ENCODE measurements around the gene LAMP2.
"Not testable (repeated sequence)": the region's sequence is repeated elsewhere in the genome, so short reads cannot be mapped to it uniquely, and the experiment has no call there.

The LAMP2 gene

GRCh38 chrX:120476714-120477113 lies 7.6 kb upstream of the LAMP2 start:
- no peak for FAIRE-seq

GRCh38 chrX:120475447-120475846 lies 6.4 kb upstream of the LAMP2 start:
- DNase-seq (ENCODE audit: insufficient read length); FAIRE-seq: not testable (repeated sequence)

More at GRCh38 chrX:120476714-120477113, 7.6 kb upstream of the LAMP2 start:
- TF ChIP-seq TAF1 (IDR thresholded peaks at IDR 0.05; ENCODE audit: borderline replicate concordance, low read depth, low read length): no peak
- TF ChIP-seq POLR2AphosphoS5 (IDR thresholded peaks at IDR 0.05; ENCODE audit: low read depth, low read length): no peak
- TF ChIP-seq POLR2A (IDR thresholded peaks at IDR 0.05; ENCODE audit: low read depth, low read length): no peak
- no peak for DNase-seq (ENCODE audit: insufficient read length)

GRCh38 chrX:120474085-120474484 lies 5.0 kb upstream of the LAMP2 start:
- DNase-seq (ENCODE audit: insufficient read length) (no peak), FAIRE-seq (no peak)
- TF ChIP-seq TAF1 (IDR thresholded peaks at IDR 0.05; ENCODE audit: borderline replicate concordance, low read depth, low read length): no peak

- DNase-seq (ENCODE audit: insufficient read length); FAIRE-seq: not testable (repeated sequence)
These were observed 561 bp upstream of the LAMP2 start for GRCh38 chrX:120469657-120470056.

- no peak for TF ChIP-seq POLR2A (IDR thresholded peaks at IDR 0.05; ENCODE audit: low read depth, low read length)
- no peak for TF ChIP-seq TAF1 (IDR thresholded peaks at IDR 0.05; ENCODE audit: borderline replicate concordance, low read depth, low read length)
- no peak for TF ChIP-seq POLR2AphosphoS5 (IDR thresholded peaks at IDR 0.05; ENCODE audit: low read depth, low read length)
- DNase-seq (ENCODE audit: insufficient read length) (no peak), FAIRE-seq (no peak)
These were observed 644 bp downstream of the LAMP2 start for GRCh38 chrX:120468479-120468824.

- no peak for TF ChIP-seq POLR2AphosphoS5 (IDR thresholded peaks at IDR 0.05; ENCODE audit: low read depth, low read length)
- no peak for TF ChIP-seq TAF1 (IDR thresholded peaks at IDR 0.05; ENCODE audit: borderline replicate concordance, low read depth, low read length)
- no peak for TF ChIP-seq POLR2A (IDR thresholded peaks at IDR 0.05; ENCODE audit: low read depth, low read length)
- no peak for FAIRE-seq
These were observed 1.0 kb downstream of the LAMP2 start for GRCh38 chrX:120468071-120468470.

GRCh38 chrX:120464411-120464810 lies 4.7 kb downstream of the LAMP2 start:
- no peak for TF ChIP-seq TAF1 (IDR thresholded peaks at IDR 0.05; ENCODE audit: borderline replicate concordance, low read depth, low read length)
- no peak for TF ChIP-seq POLR2A (IDR thresholded peaks at IDR 0.05; ENCODE audit: low read depth, low read length)
- TF ChIP-seq POLR2AphosphoS5 (IDR thresholded peaks at IDR 0.05; ENCODE audit: low read depth, low read length): no peak
- FAIRE-seq (no peak), DNase-seq (ENCODE audit: insufficient read length) (no peak)

More at GRCh38 chrX:120468071-120468470, 1.0 kb downstream of the LAMP2 start:
- no peak for DNase-seq (ENCODE audit: insufficient read length)

- DNase-seq (ENCODE audit: insufficient read length): no peak
- TF ChIP-seq TAF1 (IDR thresholded peaks at IDR 0.05; ENCODE audit: borderline replicate concordance, low read depth, low read length) (no peak), POLR2AphosphoS5 (IDR thresholded peaks at IDR 0.05; ENCODE audit: low read depth, low read length) (no peak), POLR2A (IDR thresholded peaks at IDR 0.05; ENCODE audit: low read depth, low read length) (no peak)
- FAIRE-seq: no peak
These were observed 5.9 kb downstream of the LAMP2 start for GRCh38 chrX:120463241-120463640.

GRCh38 chrX:120462370-120462769 lies 6.7 kb downstream of the LAMP2 start:
- TF ChIP-seq POLR2A (IDR thresholded peaks at IDR 0.05; ENCODE audit: low read depth, low read length) (no peak), TAF1 (IDR thresholded peaks at IDR 0.05; ENCODE audit: borderline replicate concordance, low read depth, low read length) (no peak), POLR2AphosphoS5 (IDR thresholded peaks at IDR 0.05; ENCODE audit: low read depth, low read length) (no peak)
- DNase-seq (ENCODE audit: insufficient read length): no peak
- no peak for FAIRE-seq

GRCh38 chrX:120459309-120459708 lies 9.8 kb downstream of the LAMP2 start:
- TF ChIP-seq POLR2AphosphoS5 (IDR thresholded peaks at IDR 0.05; ENCODE audit: low read depth, low read length) (no peak), TAF1 (IDR thresholded peaks at IDR 0.05; ENCODE audit: borderline replicate concordance, low read depth, low read length) (no peak), POLR2A (IDR thresholded peaks at IDR 0.05; ENCODE audit: low read depth, low read length) (no peak)
- no peak for FAIRE-seq
- no peak for DNase-seq (ENCODE audit: insufficient read length)

- no peak for DNase-seq (ENCODE audit: insufficient read length)
- FAIRE-seq: no peak
- TF ChIP-seq POLR2AphosphoS5 (IDR thresholded peaks at IDR 0.05; ENCODE audit: low read depth, low read length): no peak
- no peak for TF ChIP-seq POLR2A (IDR thresholded peaks at IDR 0.05; ENCODE audit: low read depth, low read length)
- TF ChIP-seq TAF1 (IDR thresholded peaks at IDR 0.05; ENCODE audit: borderline replicate concordance, low read depth, low read length): no peak
These were observed 11.3 kb downstream of the LAMP2 start for GRCh38 chrX:120457766-120458180.

GRCh38 chrX:120456973-120457372 lies 12.1 kb downstream of the LAMP2 start:
- no peak for TF ChIP-seq POLR2AphosphoS5 (IDR thresholded peaks at IDR 0.05; ENCODE audit: low read depth, low read length)
- TF ChIP-seq POLR2A (IDR thresholded peaks at IDR 0.05; ENCODE audit: low read depth, low read length): no peak
- TF ChIP-seq TAF1 (IDR thresholded peaks at IDR 0.05; ENCODE audit: borderline replicate concordance, low read depth, low read length): no peak
- FAIRE-seq: no peak
- no peak for DNase-seq (ENCODE audit: insufficient read length)

GRCh38 chrX:120453985-120454384 lies 15.1 kb downstream of the LAMP2 start:
- FAIRE-seq (no peak), DNase-seq (ENCODE audit: insufficient read length) (no peak)
- TF ChIP-seq POLR2AphosphoS5 (IDR thresholded peaks at IDR 0.05; ENCODE audit: low read depth, low read length) (no peak), POLR2A (IDR thresholded peaks at IDR 0.05; ENCODE audit: low read depth, low read length) (no peak), TAF1 (IDR thresholded peaks at IDR 0.05; ENCODE audit: borderline replicate concordance, low read depth, low read length) (no peak)

Measured in GM12892 (cell line).